ENCODE data around the gene CYP4B1. TPM values are rescaled to one million over a fixed set of nuclear protein-coding genes. Genes with fewer than 3 reads are reported as not detected.

Gene CYP4B1
- total RNA-seq, 2 experiments from 2014 or later = not detected

GRCh38 chr1:46764402-46764801 is 34.4 kb upstream of the CYP4B1 start:
- H3K36me3 Mint-ChIP-seq (ENCODE audit: low read depth) = no peaks in the 10 kb centered on the region
- H3K27ac Mint-ChIP-seq = no peak overlapping the region
- no peak for TF ChIP-seq CTCF (IDR thresholded peaks at IDR 0.05)
- Histone ChIP-seq H3K36me3 (ENCODE audit: insufficient read depth, low read length) (no peaks in the 10 kb centered on the region), H3K27ac (ENCODE audit: low read depth in 1 of 2, low read length in 2 of 2) (no peak overlapping the region), H3K27me3 (ENCODE audit: control insufficient read depth in 1 of 2, insufficient read depth in 2 of 2, low read length in 2 of 2) (peaks cover 15 to 38% of the 10 kb centered on the region in 2 experiments), H3K4me3 (ENCODE audit: low read length) (no peak overlapping the region), H3K9me3 (ENCODE audit: control insufficient read depth in 1 of 2, insufficient read depth in 1 of 2, low read length in 2 of 2) (peaks cover 7 to 8% of the 10 kb centered on the region in 2 experiments), H3K4me1 (ENCODE audit: insufficient read depth, low read length) (no peaks in the 10 kb centered on the region)
- H3K27me3 Mint-ChIP-seq = peaks cover 68% of the 10 kb centered on the region
- no peaks in the 10 kb centered on the region for H3K4me1 Mint-ChIP-seq (ENCODE audit: low read depth)
- POLR2A ChIA-PET = no interaction called here
- H3K9me3 Mint-ChIP-seq = no peaks in the 10 kb centered on the region
- ATAC-seq (ENCODE audit: poor library complexity) (no peak), DNase-seq (no peak)
- intact Hi-C loops (cut with DNase I, micrococcal nuclease) = no loop called here
- no peak overlapping the region for H3K4me3 Mint-ChIP-seq
- CTCF ChIA-PET = no interaction called here

- H3K27ac ChIP-seq (ENCODE audit: low read depth in 1 of 2, low read length in 2 of 2) = no peak overlapping the region
- H3K4me3 ChIP-seq (ENCODE audit: low read length) = no peak overlapping the region
- no peaks in the 10 kb centered on the region for H3K4me1 ChIP-seq (ENCODE audit: insufficient read depth, low read length)
- Mint-ChIP-seq H3K27me3 (peaks cover 60% of the 10 kb centered on the region), H3K4me1 (ENCODE audit: low read depth) (no peaks in the 10 kb centered on the region), H3K36me3 (ENCODE audit: low read depth) (peaks cover 6% of the 10 kb centered on the region), H3K27ac (no peak overlapping the region), H3K9me3 (peaks cover 10% of the 10 kb centered on the region), H3K4me3 (no peak overlapping the region)
- TF ChIP-seq CTCF (IDR thresholded peaks at IDR 0.05) = no peak
- CTCF ChIA-PET = no interaction called here
- no peak for ATAC-seq (ENCODE audit: poor library complexity)
- POLR2A ChIA-PET = no interaction called here
- peaks cover 18 to 40% of the 10 kb centered on the region in 2 experiments for H3K9me3 ChIP-seq (ENCODE audit: control insufficient read depth in 1 of 2, insufficient read depth in 1 of 2, low read length in 2 of 2)
- intact Hi-C loops (cut with DNase I, micrococcal nuclease) = no loop called here
- no peaks in the 10 kb centered on the region for H3K36me3 ChIP-seq (ENCODE audit: insufficient read depth, low read length)
- DNase-seq = no peak
- H3K27me3 ChIP-seq (ENCODE audit: control insufficient read depth in 1 of 2, insufficient read depth in 2 of 2, low read length in 2 of 2) = peaks cover 16 to 38% of the 10 kb centered on the region in 2 experiments
These were observed 31.1 kb upstream of the CYP4B1 start for GRCh38 chr1:46767649-46768282.

- H3K9me3 ChIP-seq (ENCODE audit: control insufficient read depth in 1 of 2, insufficient read depth in 1 of 2, low read length in 2 of 2) = peaks cover 18 to 40% of the 10 kb centered on the region in 2 experiments
- Mint-ChIP-seq H3K9me3 (peaks cover 11% of the 10 kb centered on the region), H3K4me3 (no peak overlapping the region), H3K27ac (no peak overlapping the region), H3K27me3 (peaks cover 53% of the 10 kb centered on the region), H3K4me1 (ENCODE audit: low read depth) (no peaks in the 10 kb centered on the region), H3K36me3 (ENCODE audit: low read depth) (peaks cover 6% of the 10 kb centered on the region)
- no peaks in the 10 kb centered on the region for H3K36me3 ChIP-seq (ENCODE audit: insufficient read depth, low read length)
- ChIA-PET POLR2A (no interaction called here), CTCF (no interaction called here)
- intact Hi-C loops (cut with DNase I, micrococcal nuclease) = no loop called here
- no peak for TF ChIP-seq CTCF (IDR thresholded peaks at IDR 0.05)
- no peak overlapping the region for H3K4me3 ChIP-seq (ENCODE audit: low read length)
- H3K4me1 ChIP-seq (ENCODE audit: insufficient read depth, low read length) = no peaks in the 10 kb centered on the region
- ATAC-seq (ENCODE audit: poor library complexity) = no peak
- H3K27me3 ChIP-seq (ENCODE audit: control insufficient read depth in 1 of 2, insufficient read depth in 2 of 2, low read length in 2 of 2) = peaks cover 16 to 31% of the 10 kb centered on the region in 2 experiments
- DNase-seq = no peak
- H3K27ac ChIP-seq (ENCODE audit: low read depth in 1 of 2, low read length in 2 of 2) = no peak overlapping the region
These were observed 30.4 kb upstream of the CYP4B1 start for GRCh38 chr1:46768445-46768844.
